ENCODE measurements around the gene MCCC1.

Gene MCCC1

GRCh38 chr3:183028416-183028815, 70.9 kb downstream of the MCCC1 start (continued):
- TF ChIP-seq CSRNP3 (CRISPR knock-in tag; IDR thresholded peaks at IDR 0.05) (no peak), CSDC2 (CRISPR knock-in tag; IDR thresholded peaks at IDR 0.05) (no peak), BACH2 (CRISPR knock-in tag; IDR thresholded peaks at IDR 0.05; ENCODE audit: borderline replicate concordance) (no peak), POU6F1 (CRISPR knock-in tag; IDR thresholded peaks at IDR 0.05; ENCODE audit: borderline replicate concordance, low read depth) (no peak), PPARA (CRISPR knock-in tag; IDR thresholded peaks at IDR 0.05; ENCODE audit: borderline replicate concordance) (no peak)

- no peak for ATAC-seq
- TF ChIP-seq ZFP30 (CRISPR knock-in tag; IDR thresholded peaks at IDR 0.05) = no peak
- no peak for TF ChIP-seq ZC3H10 (CRISPR knock-in tag; IDR thresholded peaks at IDR 0.05)
- no peak for TF ChIP-seq POU6F1 (CRISPR knock-in tag; IDR thresholded peaks at IDR 0.05; ENCODE audit: borderline replicate concordance, low read depth)
- no peak for TF ChIP-seq TSHZ2 (CRISPR knock-in tag; IDR thresholded peaks at IDR 0.05)
- no peak for TF ChIP-seq ARNTL (CRISPR knock-in tag; IDR thresholded peaks at IDR 0.05; ENCODE audit: borderline replicate concordance, low read depth)
- no peak for TF ChIP-seq TOX (CRISPR knock-in tag; IDR thresholded peaks at IDR 0.05; ENCODE audit: borderline replicate concordance)
- TF ChIP-seq ZFP3 (CRISPR knock-in tag; IDR thresholded peaks at IDR 0.05) = no peak
- TF ChIP-seq RARB (CRISPR knock-in tag; IDR thresholded peaks at IDR 0.05) = no peak
- TF ChIP-seq ZNF8 (CRISPR knock-in tag; IDR thresholded peaks at IDR 0.05) = no peak
- TF ChIP-seq BACH2 (CRISPR knock-in tag; IDR thresholded peaks at IDR 0.05; ENCODE audit: borderline replicate concordance) = no peak
- no peak for TF ChIP-seq ESRRG (CRISPR knock-in tag; IDR thresholded peaks at IDR 0.05)
- no peak for TF ChIP-seq ZNF70 (CRISPR knock-in tag; IDR thresholded peaks at IDR 0.05)
- TF ChIP-seq SNAI2 (CRISPR knock-in tag; IDR thresholded peaks at IDR 0.05) = no peak
- no peak for TF ChIP-seq CREB5 (CRISPR knock-in tag; IDR thresholded peaks at IDR 0.05; ENCODE audit: low read depth)
- no peak for TF ChIP-seq PATZ1 (CRISPR knock-in tag; IDR thresholded peaks at IDR 0.05; ENCODE audit: borderline replicate concordance)
- no peak for TF ChIP-seq TCF4 (CRISPR knock-in tag; IDR thresholded peaks at IDR 0.05; ENCODE audit: borderline replicate concordance)
- TF ChIP-seq GLIS3 (CRISPR knock-in tag; IDR thresholded peaks at IDR 0.05) = no peak
- no peak for TF ChIP-seq OSR1 (CRISPR knock-in tag; IDR thresholded peaks at IDR 0.05)
- no peak for TF ChIP-seq CSRNP3 (CRISPR knock-in tag; IDR thresholded peaks at IDR 0.05)
These were observed 72.0 kb downstream of the MCCC1 start for GRCh38 chr3:183027276-183027675.

Measured in SK-N-SH treated with all-trans-retinoic acid at 6 μM for 48 hours (cell line).